Pancreas (tissue), 10 donors: Measurements from ENCODE around the gene PERM1. TPM values are rescaled to one million over a fixed set of nuclear protein-coding genes. Genes with fewer than 3 reads are reported as not detected.
A peak's percentile ranks its signal among the peaks of the same experiment; 100 is the strongest.
"Not testable (repeated sequence)": the region's sequence is repeated elsewhere in the genome, so short reads cannot be mapped to it uniquely, and the experiment has no call there.

Experiments used
- ATAC-seq, 4 donors: fragments of 200-7000 bp; cut with Tn5 transposase; one replicate each; pipeline versions ENCODE4 v1.8.0 to v1.9.1; 2020; ENCODE audit warnings: mild to moderate bottlenecking in 4 of 4, moderate library complexity in 4 of 4
- DNase-seq, 6 donors: peaks; one replicate each; pipeline ENCODE4 v3.0.0-alpha.2; 2020
- FAIRE-seq: peaks from 2 replicates; lab custom pipeline; 2012; peaks lifted over from hg19 to GRCh38; lab: Jason Lieb, UNC
- H3K27ac ChIP-seq, 4 donors: fragments of 200-600 bp; sonication (generic); 1 replicate in 3 of 4; 2 replicates in 1 of 4; pipeline versions ENCODE4 v1.5.0 to v1.8.0; 2020
- H3K27me3 ChIP-seq, 4 donors: fragments of 200-600 bp; one replicate each; pipeline ENCODE4 v1.8.0; 2021
- H3K36me3 ChIP-seq, 3 donors: fragments of 200-600 bp; sonication (generic) in 1 of 3; one replicate each; pipeline versions ENCODE4 v1.5.0 to v1.8.0; 2020 to 2021
- H3K4me1 ChIP-seq, 3 donors: fragments of 200-600 bp; one replicate each; pipeline ENCODE4 v1.8.0; 2021
- H3K4me3 ChIP-seq, 4 donors: fragments of 200-600 bp; sonication (generic) in 2 of 4; one replicate each; pipeline versions ENCODE4 v1.5.0 to v1.8.0; 2020 to 2021
- H3K9me3 ChIP-seq, 4 donors: fragments of 200-600 bp; one replicate each; pipeline ENCODE4 v1.8.0; 2021
- CTCF ChIP-seq, 4 donors: fragments of 200-600 bp; sonication (generic) in 3 of 4; IDR thresholded peaks; one replicate each; pipeline versions ENCODE4 v1.5.0 to v1.8.0; 2021; ENCODE audit warnings: antibody characterized with exemption in 4 of 4
- WGBS, 2 donors: extraction: QIAGEN DNeasy Blood & Tissue Kit; methylation state at CpG; one replicate each; pipeline ENCODE4 v1.1.7; 2013; 5-methylcytosine and 5-hydroxymethylcytosine counted together
- intact Hi-C, 3 donors: fragments of 100-400 bp; cut with DNase I; formaldehyde crosslinking; loops; one replicate each; pipeline versions ENCODE4 v1.11.1 to v1.14.2; 2022
- polyA plus RNA-seq, 2 donors: library from polyadenylated mRNA; stranded (reverse); fragments of 200-250 nt; gene quantifications; one replicate each; pipeline ENCODE4 v1.2.3, GENCODE V29; 2013
- total RNA-seq, 6 donors: library from RNA; stranded (reverse); fragmentation: NEBNext Ultra II Directional in 4 of 6; extraction: Animal tissue kit (Norgen Biotek cat#: 25700) in 4 of 6; gene quantifications; one replicate each; pipeline versions ENCODE4 v1.2.1 to v1.2.4, GENCODE V29; 2021 to 2023
- donor health status: healthy with polysubstance abuse.
- donor health status: DM: no; HTN: no; CAD: no; lungs with moderate emphysema.
- donor health status: DM: no; HTN: no; CAD: no.
- donor health status: control.
- donor health status: control.
- donor health status: Bipolar disorder and iron deficiency.
- donor health status: DM: yes; HTN: yes; CAD: no.
- donor health status: DM: no; HTN: no; CAD: no.
- donor health status: DM: no; HTN: no; CAD: no.
- donor health status: DM: yes; HTN: yes; CAD: no.

Gene PERM1
- total and polyA plus RNA-seq, 8 donors: 0.04 to 0.35 (median 0.24) TPM; not detected in 4

GRCh38 chr1:978835-979743, 2.8 kb downstream of the PERM1 start:
- DNase-seq (peak in 4 of 6 donors; percentile 11 to 81 (median 43)), ATAC-seq (no peak), FAIRE-seq (no peak)
- 80 to 84% methylated on average over 50 to 60 of the region's 60 CpGs for WGBS, 2 donors
- Histone ChIP-seq H3K36me3 (no peaks in the 10 kb centered on the region), H3K27me3 (no peaks in the 10 kb centered on the region), H3K27ac (no peak overlapping the region), H3K9me3 (no peaks in the 10 kb centered on the region), H3K4me3 (no peak overlapping the region), H3K4me1 (no peaks in the 10 kb centered on the region)
- intact Hi-C loops: no loop called here
- TF ChIP-seq CTCF (IDR thresholded peaks at IDR 0.05): no peak

DNA sequence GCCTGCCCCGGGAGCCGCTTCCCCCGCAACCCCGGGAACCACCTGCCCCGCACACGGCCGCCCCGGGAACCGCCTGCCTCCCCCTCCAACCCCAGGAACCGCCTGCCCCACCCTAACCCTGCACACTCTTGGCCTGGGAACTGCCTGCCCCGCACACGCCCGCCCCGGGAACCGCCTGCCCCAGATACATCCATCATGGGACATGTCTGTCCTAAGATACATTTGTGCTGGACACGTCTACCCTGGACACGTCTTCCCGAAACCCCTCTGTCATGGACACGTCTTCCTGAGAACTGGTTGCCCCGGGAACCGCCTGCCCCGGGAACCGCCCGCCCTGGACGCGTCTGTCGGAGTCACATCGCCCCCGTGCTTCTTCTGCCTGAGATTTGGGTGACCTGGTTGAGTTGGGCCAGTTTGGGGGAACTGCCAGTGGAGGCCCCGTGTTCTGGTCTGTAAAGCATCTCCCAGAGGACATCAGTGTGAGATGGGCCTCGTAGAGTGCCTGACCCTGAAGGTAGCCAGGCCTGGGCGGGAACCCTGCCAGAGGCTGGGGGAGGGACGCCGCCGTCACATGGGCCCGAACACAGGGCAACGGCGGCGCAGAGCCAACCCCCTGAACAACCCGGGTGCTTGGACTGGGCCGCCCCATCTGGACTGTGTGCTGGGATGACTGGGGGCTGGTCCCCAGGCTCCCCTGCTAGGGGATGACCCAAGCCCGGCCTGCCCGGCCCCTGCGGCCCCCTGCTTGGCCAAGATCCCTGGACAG, 3.6 kb downstream of the PERM1 start:
- Histone ChIP-seq H3K4me1 (no peaks in the 10 kb centered on the region), H3K9me3 (no peaks in the 10 kb centered on the region), H3K4me3 (no peak overlapping the region), H3K36me3 (no peaks in the 10 kb centered on the region), H3K27ac (no peak overlapping the region), H3K27me3 (no peaks in the 10 kb centered on the region)
- ATAC-seq: no peak
- TF ChIP-seq CTCF (IDR thresholded peaks at IDR 0.05): no peak
- no peak for FAIRE-seq
- 83 to 87% methylated on average over 42 to 44 of the region's 44 CpGs for WGBS, 2 donors
- DNase-seq: peak in 2 of 6 donors; percentile 42 to 73
- intact Hi-C loops: no loop called here

- H3K4me3 ChIP-seq, H3K4me1 ChIP-seq, H3K27me3 ChIP-seq, H3K27ac ChIP-seq, H3K36me3 ChIP-seq, H3K9me3 ChIP-seq, FAIRE-seq, ATAC-seq, intact Hi-C loops: not testable (repeated sequence)
- peak in 2 of 6 donors; percentile 49 to 85 for DNase-seq
- WGBS, 2 donors: 56 to 63% methylated on average over 12 to 15 of the region's 39 CpGs
Measured at GRCh38 chr1:976791-977190, 5.1 kb downstream of the PERM1 start.

DNA sequence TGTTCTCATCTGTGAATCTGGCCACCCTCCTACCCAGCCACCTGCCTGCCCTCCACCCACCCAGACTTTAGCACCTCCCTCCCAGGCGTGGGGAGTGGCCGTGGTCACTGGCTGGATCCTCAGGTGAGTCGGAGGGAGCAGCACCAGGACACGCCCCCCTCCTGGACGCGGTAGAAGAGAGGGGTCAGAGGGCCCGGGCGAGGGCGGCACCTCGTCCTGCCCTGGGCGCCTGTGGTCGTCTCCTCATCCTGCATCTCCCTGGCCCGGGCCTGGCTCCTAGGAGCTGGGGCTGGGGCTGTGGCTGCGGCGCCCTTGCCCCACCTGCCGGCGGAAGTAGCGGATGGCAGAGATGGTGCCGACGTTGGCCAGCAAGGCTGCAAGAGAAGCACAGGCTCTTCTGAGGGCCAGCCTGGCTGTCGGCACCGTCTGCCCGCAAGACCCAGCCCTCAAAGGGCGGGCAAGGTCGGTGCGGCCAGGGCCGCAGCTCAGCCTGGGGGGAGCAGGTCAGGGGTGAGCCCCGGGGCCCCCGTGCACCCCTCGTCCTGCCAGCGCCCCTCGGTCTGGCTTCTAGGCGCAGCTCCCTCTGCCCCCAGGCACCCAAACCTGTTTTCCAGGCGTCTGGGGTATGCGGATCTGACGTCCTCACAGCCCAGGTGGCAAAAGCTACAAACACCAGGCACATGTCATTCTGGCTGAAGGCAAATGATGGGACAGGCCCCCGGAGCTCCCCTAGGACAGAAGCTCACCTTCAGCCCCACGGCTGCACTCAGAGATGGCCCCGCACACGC, 5.8 kb downstream of the PERM1 start:
- no peaks in the 10 kb centered on the region for H3K9me3 ChIP-seq
- peak in 3 of 4 donors; percentile 29 to 46 (median 41) for TF ChIP-seq CTCF (IDR thresholded peaks at IDR 0.05)
- peaks cover 0 to 8% (median 0%) of the 10 kb centered on the region in 4 donors for H3K27me3 ChIP-seq
- DNase-seq (peak in 4 of 6 donors; percentile 56 to 87 (median 75)), ATAC-seq (peak; percentile 77 to 94 (median 83)), FAIRE-seq (no peak)
- no peaks in the 10 kb centered on the region for H3K36me3 ChIP-seq
- peak overlapping the region in 1 of 4 donors; percentile 16 for H3K27ac ChIP-seq
- H3K4me3 ChIP-seq: peak overlapping the region in 2 of 4 donors; percentile 10 to 17
- intact Hi-C loops: no loop called here
- 1 to 2% methylated on average over 26 to 40 of the region's 40 CpGs for WGBS, 2 donors
- no peaks in the 10 kb centered on the region for H3K4me1 ChIP-seq

DNA sequence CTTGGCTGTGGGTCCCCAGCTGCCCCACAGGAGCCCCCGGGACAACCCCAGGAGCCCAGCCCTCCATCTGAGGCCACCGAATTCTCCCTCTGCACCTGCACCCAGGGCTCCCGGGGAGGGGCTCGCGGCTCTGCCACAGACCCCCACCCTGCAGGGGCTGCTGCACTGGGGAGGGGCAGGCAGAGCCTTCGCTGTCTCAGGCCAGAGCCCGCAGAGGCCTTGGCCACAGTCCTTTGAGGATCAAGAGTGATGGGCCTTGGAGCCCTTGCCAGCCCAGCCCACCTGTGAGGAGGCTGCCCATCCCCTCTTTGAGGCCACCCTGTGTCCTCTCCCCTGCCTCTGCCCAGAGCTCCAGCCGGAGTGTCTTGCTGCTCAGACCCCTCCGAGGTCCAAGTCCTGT, 6.5 kb downstream of the PERM1 start:
- Histone ChIP-seq H3K36me3 (no peaks in the 10 kb centered on the region), H3K27me3 (peaks cover 0 to 15% (median 3%) of the 10 kb centered on the region in 4 donors), H3K4me3 (no peak overlapping the region), H3K27ac (no peak overlapping the region), H3K9me3 (no peaks in the 10 kb centered on the region), H3K4me1 (no peaks in the 10 kb centered on the region)
- ATAC-seq: no peak
- 40 to 61% methylated on average over 9 of the region's 9 CpGs for WGBS, 2 donors
- TF ChIP-seq CTCF (IDR thresholded peaks at IDR 0.05): no peak
- DNase-seq: peak in 2 of 6 donors; percentile 28 to 73
- intact Hi-C loops: no loop called here
- no peak for FAIRE-seq
